GM12892 (cell line): ENCODE measurements around the gene STMN3.

Experiments used
- POLR2A ChIP-seq: IDR thresholded peaks from 2 replicates; pipeline ENCODE4 v1.6.1; 2011; ENCODE audit warnings: low read depth, low read length, control low read depth
- POLR2AphosphoS5 ChIP-seq: IDR thresholded peaks from 2 replicates; pipeline ENCODE4 v1.6.1; 2011; ENCODE audit warnings: low read depth, low read length, control low read depth

DNA sequence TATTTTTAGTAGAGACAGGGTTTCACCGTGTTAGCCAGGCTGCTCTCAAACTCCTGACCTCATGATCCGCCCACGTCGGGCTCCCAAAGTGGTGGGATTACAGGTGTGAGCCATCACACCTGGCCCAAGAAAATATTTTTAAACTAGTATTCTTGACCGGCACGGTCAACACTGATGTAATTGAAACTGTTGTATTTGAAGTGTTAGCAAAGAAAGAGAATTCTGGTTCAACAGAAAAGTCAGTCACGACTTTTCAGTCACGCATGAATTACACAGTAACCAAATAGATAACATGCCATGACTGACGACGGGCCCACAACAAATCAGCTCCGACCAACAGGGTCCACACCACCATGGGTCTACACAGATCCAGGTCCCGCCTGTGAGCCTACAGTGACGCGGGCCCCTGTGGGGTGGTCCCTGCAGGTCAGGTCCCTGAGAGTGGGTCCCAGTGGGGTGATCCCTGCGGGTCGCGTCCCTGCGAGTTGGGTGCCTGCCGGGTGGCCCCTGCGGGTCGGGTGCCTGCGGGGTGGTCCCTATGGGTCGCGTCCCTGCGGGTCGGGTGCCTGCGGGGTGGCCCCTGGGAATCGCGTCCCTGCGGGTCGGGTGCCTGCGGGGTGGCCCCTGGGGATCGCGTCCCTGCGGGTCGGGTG is 27.3 kb downstream of the STMN3 start:
- TF ChIP-seq POLR2A (peak; percentile 84), POLR2AphosphoS5 (peak; percentile 92)
